ENCODE data around the gene ST3GAL4. TPM values are rescaled to one million over a fixed set of nuclear protein-coding genes. Genes with fewer than 3 reads are reported as not detected.

Gene ST3GAL4
- total RNA-seq, 1 experiment from 2014 or later: 22.3 TPM

DNA sequence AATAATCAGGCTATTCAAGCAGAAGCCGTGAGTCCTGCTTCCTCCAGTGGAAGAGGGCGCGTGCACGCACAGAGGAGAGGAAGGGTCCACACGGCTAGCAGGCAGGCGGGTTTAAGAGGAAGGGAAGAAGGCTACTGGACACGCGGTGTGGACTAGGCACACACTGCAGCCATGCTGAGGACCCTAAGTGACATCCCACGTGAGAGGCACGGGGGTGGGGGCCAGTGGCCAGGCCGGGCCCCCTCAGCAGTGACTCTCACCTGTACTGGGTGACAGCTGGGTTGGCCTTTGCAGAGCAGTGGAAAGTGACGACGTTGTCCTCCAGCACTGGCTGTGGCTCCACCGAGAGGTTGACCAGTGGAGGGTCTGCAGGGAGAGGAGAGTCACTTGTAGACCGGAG, 100.6 kb downstream of the ST3GAL4 start:
- H3K27ac ChIP-seq: no peak overlapping the region
- no peaks in the 10 kb centered on the region for H3K4me1 ChIP-seq (replicated peaks)
- no peaks in the 10 kb centered on the region for H3K36me3 ChIP-seq
- H3K27me3 ChIP-seq (replicated peaks): no peaks in the 10 kb centered on the region
- H3K4me3 ChIP-seq: no peak overlapping the region
- no peak for DNase-seq (ENCODE audit: low read depth in 1 of 2, low spot score in 2 of 2)
- no peaks in the 10 kb centered on the region for H3K9me3 ChIP-seq (replicated peaks)

DNA sequence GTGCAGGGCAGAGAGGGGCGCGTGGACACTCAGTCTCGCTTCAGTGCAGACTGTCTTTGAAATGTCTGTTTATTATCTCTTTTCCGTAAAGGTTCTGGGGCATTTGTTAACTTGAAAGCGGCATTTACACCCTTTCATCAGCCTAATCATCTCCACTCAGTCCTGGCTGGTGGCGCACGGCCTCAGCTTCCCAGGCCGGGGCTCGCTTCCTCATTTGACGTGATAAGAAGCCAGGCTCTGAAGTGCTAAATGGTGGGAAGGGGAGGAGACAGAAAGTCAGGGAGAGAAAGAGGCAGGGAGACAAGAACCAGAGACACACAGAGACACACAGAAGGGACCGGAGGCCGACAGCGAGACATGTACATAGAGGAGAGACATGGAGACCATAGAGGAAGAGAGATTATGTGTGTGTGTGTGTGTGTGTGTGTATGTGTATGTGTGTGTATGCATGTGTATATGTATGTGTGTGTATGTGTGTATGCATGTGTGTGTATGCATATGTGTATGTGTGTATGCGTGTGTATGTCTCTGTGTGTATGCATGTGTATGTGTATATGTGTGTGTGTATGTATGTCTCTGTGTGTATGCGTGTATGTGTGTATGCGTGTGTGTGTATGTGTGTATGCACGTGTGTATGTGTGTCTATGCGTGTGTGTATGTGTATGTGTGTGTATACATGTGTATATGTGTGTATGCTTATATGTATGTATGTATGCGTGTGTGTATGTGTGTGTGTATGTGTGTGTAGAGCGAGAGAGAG, 101.5 kb downstream of the ST3GAL4 start:
- Histone ChIP-seq H3K36me3 (no peaks in the 10 kb centered on the region), H3K27me3 (replicated peaks) (no peaks in the 10 kb centered on the region), H3K4me1 (replicated peaks) (no peaks in the 10 kb centered on the region), H3K27ac (no peak overlapping the region), H3K4me3 (no peak overlapping the region), H3K9me3 (replicated peaks) (no peaks in the 10 kb centered on the region)
- DNase-seq (ENCODE audit: low read depth in 1 of 2, low spot score in 2 of 2): no peak

DNA sequence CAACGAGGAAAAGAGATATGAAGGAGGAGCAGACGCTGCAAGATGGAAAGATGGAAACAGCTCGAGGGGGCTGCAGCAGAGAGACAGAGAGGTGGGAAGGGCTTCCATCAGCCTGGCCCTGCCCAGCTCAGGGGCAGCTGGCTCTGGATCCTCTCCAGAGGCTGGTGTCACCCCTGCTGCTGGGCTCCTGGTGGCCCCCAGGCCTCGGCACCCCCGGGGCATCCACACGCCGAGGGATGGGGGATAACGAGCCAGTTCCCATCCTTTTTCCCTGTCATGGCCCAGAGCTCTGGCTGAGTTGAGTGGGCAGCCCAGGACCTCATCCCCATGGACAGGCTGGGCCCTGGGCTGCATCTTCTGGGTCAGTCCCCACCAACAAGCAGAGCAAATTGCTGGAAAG, 102.3 kb downstream of the ST3GAL4 start:
- Histone ChIP-seq H3K4me1 (replicated peaks) (no peaks in the 10 kb centered on the region), H3K4me3 (no peak overlapping the region), H3K36me3 (no peaks in the 10 kb centered on the region), H3K9me3 (replicated peaks) (no peaks in the 10 kb centered on the region), H3K27me3 (replicated peaks) (no peaks in the 10 kb centered on the region), H3K27ac (no peak overlapping the region)
- DNase-seq (ENCODE audit: low read depth in 1 of 2, low spot score in 2 of 2): no peak

DNA sequence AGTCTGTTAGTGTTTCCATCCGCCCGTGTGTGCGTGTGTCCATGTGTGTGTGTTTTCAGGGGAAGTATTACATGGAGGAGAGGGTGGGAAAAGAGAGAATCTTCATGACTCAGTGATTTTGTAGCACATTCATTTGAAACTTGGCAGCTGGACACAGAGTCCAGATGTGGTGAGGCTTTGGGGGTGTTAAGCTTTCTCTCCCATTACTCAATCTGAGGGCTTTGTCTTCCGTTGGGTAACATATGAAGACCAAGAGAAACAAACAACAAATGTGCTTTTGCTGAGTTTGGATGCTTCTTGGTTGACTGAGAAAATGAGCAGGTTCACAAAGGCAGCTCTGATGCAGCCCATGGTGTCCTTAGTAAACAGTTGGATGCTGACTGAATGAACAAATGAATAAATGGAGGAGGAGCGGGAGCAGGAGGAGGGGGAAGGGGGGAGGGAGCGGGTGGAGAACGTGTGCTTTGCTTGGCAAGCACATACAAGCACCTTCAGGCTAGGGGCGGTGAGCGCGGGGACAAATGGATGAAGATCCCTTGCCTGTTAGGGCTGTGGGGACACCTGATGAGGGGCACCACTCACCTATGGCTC, 104.3 kb downstream of the ST3GAL4 start:
- no peak for DNase-seq (ENCODE audit: low read depth in 1 of 2, low spot score in 2 of 2)
- no peak overlapping the region for H3K27ac ChIP-seq
- H3K4me3 ChIP-seq: no peak overlapping the region
- no peaks in the 10 kb centered on the region for H3K27me3 ChIP-seq (replicated peaks)
- no peaks in the 10 kb centered on the region for H3K4me1 ChIP-seq (replicated peaks)
- H3K9me3 ChIP-seq (replicated peaks): no peaks in the 10 kb centered on the region
- no peaks in the 10 kb centered on the region for H3K36me3 ChIP-seq

DNA sequence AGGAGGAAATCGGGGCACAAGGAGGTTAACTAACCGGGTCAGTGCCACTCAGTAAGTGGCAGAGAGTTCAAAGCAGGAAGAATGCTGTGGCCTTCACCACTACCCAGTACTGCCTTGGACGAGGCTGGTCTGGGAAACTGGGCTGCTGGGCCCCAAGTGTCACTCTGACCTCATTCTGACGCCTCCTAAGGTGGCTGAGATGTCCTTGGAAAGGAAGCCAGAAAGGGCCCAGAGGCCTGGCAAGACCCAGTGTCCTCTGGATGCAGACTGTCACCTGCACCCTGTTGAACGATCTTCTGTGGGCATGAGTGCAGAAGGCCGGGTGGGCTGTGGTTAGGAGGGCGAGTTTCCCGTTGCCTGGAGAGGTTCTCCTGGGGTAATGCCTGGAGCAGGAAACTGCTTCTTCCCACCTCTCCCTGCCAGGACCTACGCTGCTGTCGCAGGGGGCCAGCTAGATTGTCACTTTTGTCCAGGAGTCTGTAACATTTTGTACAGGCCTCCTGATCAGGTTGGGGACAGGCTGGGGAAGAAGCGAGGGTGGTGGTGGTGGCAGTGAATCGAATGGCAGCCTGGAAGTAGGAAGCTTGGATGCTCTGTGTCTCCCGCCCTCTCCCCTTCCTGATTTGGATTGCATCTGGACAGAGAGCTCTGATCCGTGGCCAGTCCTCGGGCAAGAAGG, 105.1 kb downstream of the ST3GAL4 start:
- Histone ChIP-seq H3K9me3 (replicated peaks) (no peaks in the 10 kb centered on the region), H3K4me3 (no peak overlapping the region), H3K4me1 (replicated peaks) (no peaks in the 10 kb centered on the region), H3K36me3 (no peaks in the 10 kb centered on the region), H3K27ac (no peak overlapping the region), H3K27me3 (replicated peaks) (no peaks in the 10 kb centered on the region)
- no peak for DNase-seq (ENCODE audit: low read depth in 1 of 2, low spot score in 2 of 2)

DNA sequence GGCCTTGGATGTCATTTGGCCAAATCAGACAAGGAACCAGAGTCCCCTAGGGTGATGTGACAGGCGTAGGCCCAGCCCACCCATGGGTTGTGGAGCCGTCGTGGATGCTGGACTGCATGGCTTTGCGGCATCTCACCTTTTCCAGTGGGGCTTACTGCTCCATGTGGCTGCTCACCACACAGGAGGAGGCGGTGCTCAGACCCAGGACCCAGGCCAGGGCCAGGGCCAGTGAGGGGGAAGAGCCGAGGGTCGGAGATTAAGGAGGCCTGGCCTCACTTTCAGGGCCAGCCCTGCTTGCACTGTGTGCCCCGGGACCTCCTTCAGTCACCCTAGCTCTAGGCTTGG, 105.6 kb downstream of the ST3GAL4 start:
- DNase-seq (ENCODE audit: low read depth in 1 of 2, low spot score in 2 of 2): no peak
- H3K4me3 ChIP-seq: no peak overlapping the region
- H3K27ac ChIP-seq: no peak overlapping the region
- H3K9me3 ChIP-seq (replicated peaks): no peaks in the 10 kb centered on the region
- H3K36me3 ChIP-seq: no peaks in the 10 kb centered on the region
- no peaks in the 10 kb centered on the region for H3K4me1 ChIP-seq (replicated peaks)
- H3K27me3 ChIP-seq (replicated peaks): no peaks in the 10 kb centered on the region

DNA sequence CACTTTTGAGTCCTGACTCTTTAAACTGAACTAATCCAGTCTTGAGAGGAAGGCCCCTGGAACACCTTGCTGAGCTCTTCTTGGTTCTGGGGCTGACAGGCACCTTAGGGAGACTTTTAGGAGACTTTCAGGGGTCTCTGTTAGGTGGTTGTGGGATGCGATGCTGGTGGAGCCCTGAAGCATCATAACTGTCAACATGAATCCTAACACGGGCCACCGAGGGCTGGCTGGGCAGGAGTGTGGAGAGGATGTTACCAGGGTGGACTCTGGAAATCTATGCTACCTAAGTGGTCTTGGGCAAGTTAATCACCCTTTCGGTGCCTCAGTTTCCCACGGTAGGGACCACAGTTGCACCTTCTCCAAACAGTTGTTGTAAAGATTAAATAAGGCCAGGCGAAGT, 106.5 kb downstream of the ST3GAL4 start:
- no peaks in the 10 kb centered on the region for H3K36me3 ChIP-seq
- H3K9me3 ChIP-seq (replicated peaks): no peaks in the 10 kb centered on the region
- H3K27ac ChIP-seq: no peak overlapping the region
- H3K4me1 ChIP-seq (replicated peaks): no peaks in the 10 kb centered on the region
- no peak overlapping the region for H3K4me3 ChIP-seq
- DNase-seq (ENCODE audit: low read depth in 1 of 2, low spot score in 2 of 2): no peak
- no peaks in the 10 kb centered on the region for H3K27me3 ChIP-seq (replicated peaks)

DNA sequence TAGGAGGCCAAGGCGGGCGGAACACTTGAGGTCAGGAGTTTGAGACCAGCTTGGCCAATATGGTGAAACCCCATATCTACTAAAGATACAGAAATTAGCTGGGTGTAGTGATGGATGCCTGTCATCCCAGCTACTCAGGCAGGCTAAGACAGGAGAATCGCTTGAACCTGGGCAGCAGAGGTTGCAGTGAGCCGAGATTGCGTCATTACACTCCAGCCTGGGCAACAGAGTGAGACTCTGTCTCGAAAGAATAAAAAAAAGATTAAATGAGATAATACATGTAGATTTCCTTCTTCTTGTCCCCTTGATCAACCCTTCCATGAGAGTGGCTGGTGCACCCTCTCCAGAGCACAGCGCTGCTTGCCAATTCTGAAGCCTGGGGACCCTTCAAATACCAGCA, 106.9 kb downstream of the ST3GAL4 start:
- H3K27ac ChIP-seq: no peak overlapping the region
- H3K9me3 ChIP-seq (replicated peaks): no peaks in the 10 kb centered on the region
- H3K4me3 ChIP-seq: no peak overlapping the region
- no peak for DNase-seq (ENCODE audit: low read depth in 1 of 2, low spot score in 2 of 2)
- H3K36me3 ChIP-seq: no peaks in the 10 kb centered on the region
- H3K4me1 ChIP-seq (replicated peaks): no peaks in the 10 kb centered on the region
- H3K27me3 ChIP-seq (replicated peaks): no peaks in the 10 kb centered on the region

Other genes starting within 250 kb of the ST3GAL4 start
- 13.7 and 17.5 TPM in 2 replicates for gene RPUSD4, start 144.0 kb upstream of the ST3GAL4 start, total RNA-seq (2014; rRNA removed; shearing (Covaris generic))
- 8.6 and 12.2 TPM in 2 replicates for gene FAM118B, start 143.9 kb upstream of the ST3GAL4 start, total RNA-seq (2014; rRNA removed; shearing (Covaris generic))
- gene SRPRA, start 86.8 kb upstream of the ST3GAL4 start, total RNA-seq (2014; rRNA removed; shearing (Covaris generic)): 70.6 and 85.1 TPM in 2 replicates
- gene FOXRED1, start 86.5 kb upstream of the ST3GAL4 start, total RNA-seq (2014; rRNA removed; shearing (Covaris generic)): 12.8 and 14.8 TPM in 2 replicates
- gene TIRAP, start 72.6 kb upstream of the ST3GAL4 start, total RNA-seq (2014; rRNA removed; shearing (Covaris generic)): 1.4 and 1.7 TPM in 2 replicates
- 8.1 and 13.5 TPM in 2 replicates for gene DCPS, start 51.6 kb upstream of the ST3GAL4 start, total RNA-seq (2014; rRNA removed; shearing (Covaris generic))

Data from SJSA1 (cell line).